GM23338 (cell line): ENCODE measurements around the gene TBC1D2B.

Experiments
- CTCF ChIP-seq, 2 experiments: fragments of 200-600 bp in 1 of 2; sonication (generic) in 1 of 2; conservative IDR thresholded peaks; 2 replicates each; pipeline versions ENCODE4 v1.5.1 to v1.6.1; 2016 to 2017; ENCODE audit warnings: antibody characterized with exemption in 2 of 2, low read depth in 2 of 2, mild to moderate bottlenecking in 2 of 2, moderate library complexity in 1 of 2
- EZH2phosphoT487 ChIP-seq: fragments of 200-600 bp; sonication (generic); IDR thresholded peaks from one replicate; pipeline ENCODE4 v1.8.1; 2018; ENCODE audit warnings: antibody characterized with exemption; ENCODE audit not compliant: unreplicated experiment
- JUNB ChIP-seq: IDR thresholded peaks from one replicate; pipeline ENCODE4 v1.6.1; 2016; ENCODE audit warnings: antibody characterized with exemption; ENCODE audit not compliant: unreplicated experiment
- REST ChIP-seq: IDR thresholded peaks from one replicate; pipeline ENCODE4 v1.6.1; 2018; ENCODE audit warnings: antibody characterized with exemption; ENCODE audit not compliant: unreplicated experiment
- ZNF114 ChIP-seq: fragments of 250-450 bp; sonication (Bioruptor Pico); IDR thresholded peaks from 2 replicates; pipeline ENCODE4 v1.5.0; 2020; ENCODE audit warnings: mild to moderate bottlenecking, moderate library complexity

DNA sequence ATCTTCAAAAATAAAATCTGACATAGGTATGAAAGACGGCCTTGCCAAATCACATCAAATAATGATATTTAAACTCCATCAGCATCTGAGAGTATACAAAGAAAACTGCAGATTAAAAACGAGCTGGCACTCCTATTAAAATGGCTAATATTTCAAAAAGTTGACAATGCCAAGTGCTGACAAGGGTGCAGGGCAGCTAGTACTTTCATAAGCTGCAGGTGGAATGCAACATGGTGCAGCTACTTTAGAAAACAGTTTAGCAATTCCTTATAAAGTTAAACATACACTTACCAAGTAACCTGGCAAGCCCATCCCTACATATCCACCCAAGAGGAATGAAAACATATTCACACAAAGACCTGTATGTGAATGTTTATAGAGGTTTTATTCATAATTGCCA is 23.0 kb downstream of the TBC1D2B start:
- TF ChIP-seq JUNB, result no peak
- no peak for TF ChIP-seq CTCF (conservative IDR thresholded peaks at IDR 0.05; ENCODE audit: low read depth in 2 of 2)
- no peak for TF ChIP-seq REST
- TF ChIP-seq EZH2phosphoT487, result no peak
- no peak for TF ChIP-seq ZNF114 (CRISPR knock-in tag)
